Breast epithelium (tissue), 3 donors: Measurements from ENCODE around the gene VWF.

Source experiments
- CTCF ChIP-seq, 3 donors: fragments of 450-650 bp; IDR thresholded peaks; one replicate each; pipeline ENCODE4 v1.5.1; 2016 to 2017; ENCODE audit warnings: antibody characterized with exemption in 3 of 3, mild to moderate bottlenecking in 3 of 3, moderate library complexity in 3 of 3
- POLR2A ChIP-seq: fragments of 450-650 bp; IDR thresholded peaks from one replicate; pipeline ENCODE4 v1.6.1; 2016; ENCODE audit warnings: antibody characterized with exemption, mild to moderate bottlenecking, moderate library complexity
- POLR2AphosphoS5 ChIP-seq, 3 donors: sonication (generic); formaldehyde crosslinking; IDR thresholded peaks; one replicate each; pipeline ENCODE4 v1.6.1; 2017; ENCODE audit warnings: antibody characterized with exemption in 3 of 3

- TF ChIP-seq CTCF (IDR thresholded peaks at IDR 0.05) (no peak), POLR2A (no peak), POLR2AphosphoS5 (IDR thresholded peaks at IDR 0.05) (no peak)
Observed at GRCh38 chr12:5921966-5922899, 202.2 kb downstream of the VWF start.
